Esophagus muscularis mucosa (tissue), 4 donors: ENCODE data around the gene IL17C. TPM values are rescaled to one million over a fixed set of nuclear protein-coding genes. Genes with fewer than 3 reads are reported as not detected.

Experiments
- DNase-seq: peaks from one replicate; pipeline ENCODE4 v3.0.0-alpha.2; 2017; ENCODE audit errors: extremely low spot score
- H3K27ac ChIP-seq, 4 donors: fragments of 200-600 bp; sonication (generic); replicated peaks in 1 of 4; 1 replicate in 3 of 4; 2 replicates in 1 of 4; pipeline ENCODE4 v1.5.1; 2016 to 2019; ENCODE audit warnings: mild to moderate bottlenecking in 1 of 4
- H3K27me3 ChIP-seq, 4 donors: fragments of 200-600 bp; sonication (generic); one replicate each; pipeline versions ENCODE4 v1.5.1 to v1.6.0; 2016 to 2019
- H3K36me3 ChIP-seq, 4 donors: fragments of 200-600 bp; sonication (generic); one replicate each; pipeline ENCODE4 v1.5.1; 2016 to 2019
- H3K4me1 ChIP-seq, 4 donors: fragments of 200-600 bp; sonication (generic); one replicate each; pipeline ENCODE4 v1.5.1; 2016 to 2019
- H3K4me3 ChIP-seq, 4 donors: fragments of 200-600 bp; sonication (generic); 1 replicate in 2 of 4; 2 replicates in 2 of 4; pipeline ENCODE4 v1.5.1; 2016 to 2019; ENCODE audit warnings: mild to moderate bottlenecking in 4 of 4, moderate library complexity in 1 of 4
- H3K9me3 ChIP-seq, 4 donors: fragments of 200-600 bp; sonication (generic); 1 replicate in 3 of 4; 2 replicates in 1 of 4; pipeline ENCODE4 v1.5.1; 2016 to 2019
- EP300 ChIP-seq: sonication (generic); formaldehyde crosslinking; IDR thresholded peaks from one replicate; pipeline ENCODE4 v1.6.1; 2017; ENCODE audit warnings: antibody characterized with exemption
- POLR2A ChIP-seq: fragments of 450-650 bp; IDR thresholded peaks from one replicate; pipeline ENCODE4 v1.6.1; 2017; ENCODE audit warnings: antibody characterized with exemption, moderate library complexity, mild to moderate bottlenecking, low read depth
- POLR2AphosphoS5 ChIP-seq, 2 donors: sonication (generic); formaldehyde crosslinking; IDR thresholded peaks; one replicate each; pipeline ENCODE4 v1.6.1; 2017; ENCODE audit warnings: antibody characterized with exemption in 2 of 2
- WGBS: methylation state at CpG from one replicate; pipeline ENCODE4 v1.1.5; 2018; 5-methylcytosine and 5-hydroxymethylcytosine counted together
- intact Hi-C: fragments of 100-400 bp; cut with DNase I; formaldehyde crosslinking; loops from one replicate; pipeline ENCODE4 v1.15.1; 2023
- total RNA-seq, 4 donors: library from RNA; depleted of rRNA; stranded (reverse); fragments of >200 nt; gene quantifications; one replicate each; pipeline versions ENCODE4 v1.1.0 to v1.2.1, GENCODE V29; 2016
- TF ChIP-seq, protein P1 (sequence below), 3 experiments: fragments of 200-600 bp in 2 of 3; fragments of 450-650 bp in 1 of 3; sonication (generic) in 2 of 3; IDR thresholded peaks; one replicate each; pipeline ENCODE4 v1.5.1; 2017 to 2019; ENCODE audit warnings: antibody characterized with exemption in 3 of 3, mild to moderate bottlenecking in 2 of 3, moderate library complexity in 1 of 3

The IL17C gene
- total RNA-seq, 4 donors from 2014 or later = not detected

DNA sequence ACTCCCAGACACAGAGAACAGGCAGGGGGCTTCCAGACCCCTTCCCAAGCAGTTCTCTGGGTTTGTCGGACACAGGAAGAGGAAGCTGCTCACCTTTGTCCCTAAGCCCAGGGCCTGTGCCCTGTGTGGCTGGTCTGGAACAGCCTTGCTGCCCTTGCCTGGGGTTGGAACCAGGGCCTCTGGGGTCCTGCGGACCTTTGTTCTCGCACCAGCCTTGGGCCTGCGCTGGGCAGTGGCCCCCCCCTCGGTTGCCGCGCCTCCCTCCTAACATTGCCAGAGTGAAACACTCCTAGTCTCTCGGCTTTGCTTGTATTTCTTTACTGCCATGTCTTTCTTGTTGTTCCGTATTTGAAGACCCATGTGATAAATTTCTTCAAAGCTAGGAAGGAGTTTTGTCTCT lies 8.5 kb upstream of the IL17C start:
- peaks cover 73 to 89% (median 78%) of the 10 kb centered on the region in 4 donors for H3K36me3 ChIP-seq
- no peak overlapping the region for H3K27ac ChIP-seq
- 88% methylated on average over 8 of the region's 9 CpGs for WGBS
- no peaks in the 10 kb centered on the region for H3K9me3 ChIP-seq
- TF ChIP-seq EP300 = no peak
- no peak for TF ChIP-seq POLR2A
- no peak for TF ChIP-seq POLR2AphosphoS5 (IDR thresholded peaks at IDR 0.05)
- TF ChIP-seq, protein P1, sequence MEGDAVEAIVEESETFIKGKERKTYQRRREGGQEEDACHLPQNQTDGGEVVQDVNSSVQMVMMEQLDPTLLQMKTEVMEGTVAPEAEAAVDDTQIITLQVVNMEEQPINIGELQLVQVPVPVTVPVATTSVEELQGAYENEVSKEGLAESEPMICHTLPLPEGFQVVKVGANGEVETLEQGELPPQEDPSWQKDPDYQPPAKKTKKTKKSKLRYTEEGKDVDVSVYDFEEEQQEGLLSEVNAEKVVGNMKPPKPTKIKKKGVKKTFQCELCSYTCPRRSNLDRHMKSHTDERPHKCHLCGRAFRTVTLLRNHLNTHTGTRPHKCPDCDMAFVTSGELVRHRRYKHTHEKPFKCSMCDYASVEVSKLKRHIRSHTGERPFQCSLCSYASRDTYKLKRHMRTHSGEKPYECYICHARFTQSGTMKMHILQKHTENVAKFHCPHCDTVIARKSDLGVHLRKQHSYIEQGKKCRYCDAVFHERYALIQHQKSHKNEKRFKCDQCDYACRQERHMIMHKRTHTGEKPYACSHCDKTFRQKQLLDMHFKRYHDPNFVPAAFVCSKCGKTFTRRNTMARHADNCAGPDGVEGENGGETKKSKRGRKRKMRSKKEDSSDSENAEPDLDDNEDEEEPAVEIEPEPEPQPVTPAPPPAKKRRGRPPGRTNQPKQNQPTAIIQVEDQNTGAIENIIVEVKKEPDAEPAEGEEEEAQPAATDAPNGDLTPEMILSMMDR (IDR thresholded peaks at IDR 0.05) = no peak
- H3K4me3 ChIP-seq = no peak overlapping the region
- peaks cover 0 to 18% (median 0%) of the 10 kb centered on the region in 4 donors for H3K27me3 ChIP-seq
- intact Hi-C loops = no loop called here
- peaks cover 13 to 20% (median 16%) of the 10 kb centered on the region in 4 donors for H3K4me1 ChIP-seq
- no peak for DNase-seq

DNA sequence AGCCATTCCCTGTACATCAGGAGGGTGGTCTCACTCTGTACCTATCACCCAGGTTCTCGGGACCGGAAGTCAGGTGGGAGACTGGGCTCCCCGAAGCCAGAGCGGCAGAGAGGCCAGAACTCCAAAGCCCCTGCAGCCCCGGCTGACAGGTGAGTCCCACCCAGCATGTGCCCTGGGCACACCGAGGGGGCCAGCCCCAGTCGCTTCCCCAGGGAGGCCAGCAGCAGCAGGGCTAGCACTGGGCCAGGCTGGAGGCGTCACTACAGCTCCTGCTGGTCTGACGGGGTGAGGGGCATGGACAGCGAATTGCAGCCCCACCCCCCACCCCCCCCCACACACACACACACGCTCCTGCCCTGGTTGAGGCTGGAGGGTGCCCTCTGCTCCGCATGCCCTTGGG lies 7.9 kb upstream of the IL17C start:
- Histone ChIP-seq H3K4me3 (no peak overlapping the region), H3K4me1 (peaks cover 17 to 23% (median 20%) of the 10 kb centered on the region in 4 donors), H3K27ac (no peak overlapping the region), H3K36me3 (peaks cover 67 to 83% (median 72%) of the 10 kb centered on the region in 4 donors), H3K9me3 (no peaks in the 10 kb centered on the region), H3K27me3 (peaks cover 0 to 24% (median 0%) of the 10 kb centered on the region in 4 donors)
- intact Hi-C loops = no loop called here
- 80% methylated on average over 2 of the region's 12 CpGs for WGBS
- DNase-seq = no peak
- TF ChIP-seq POLR2AphosphoS5 (IDR thresholded peaks at IDR 0.05) = no peak
- no peak for TF ChIP-seq POLR2A
- TF ChIP-seq EP300 = no peak
- TF ChIP-seq, protein P1 (IDR thresholded peaks at IDR 0.05) = no peak

DNA sequence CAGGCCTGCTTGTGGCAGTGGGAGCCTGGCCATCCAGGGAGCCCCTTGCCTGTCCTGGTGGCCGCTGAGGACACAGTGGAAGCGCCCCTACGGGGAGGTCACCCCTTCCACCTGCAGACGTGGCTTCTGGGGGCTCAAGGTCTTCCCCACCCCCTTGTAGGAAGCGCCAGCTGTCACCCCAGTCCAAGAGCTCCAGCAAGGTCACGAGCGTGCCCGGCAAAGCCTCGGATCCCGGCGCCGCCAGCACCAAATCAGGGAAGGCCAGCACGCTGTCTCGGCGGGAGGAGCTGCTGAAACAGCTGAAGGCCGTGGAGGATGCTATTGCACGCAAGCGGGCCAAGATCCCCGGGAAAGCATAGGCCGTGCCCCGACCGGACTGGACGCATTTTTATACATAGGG lies 7.4 kb upstream of the IL17C start:
- WGBS = 96% methylated on average over 21 of the region's 23 CpGs
- DNase-seq = no peak
- no peak overlapping the region for H3K4me3 ChIP-seq
- TF ChIP-seq, protein P1 (IDR thresholded peaks at IDR 0.05) = no peak
- TF ChIP-seq EP300 = no peak
- TF ChIP-seq POLR2AphosphoS5 (IDR thresholded peaks at IDR 0.05) = no peak
- no peak for TF ChIP-seq POLR2A
- peaks cover 63 to 78% (median 67%) of the 10 kb centered on the region in 4 donors for H3K36me3 ChIP-seq
- peaks cover 0 to 29% (median 0%) of the 10 kb centered on the region in 4 donors for H3K27me3 ChIP-seq
- no peaks in the 10 kb centered on the region for H3K9me3 ChIP-seq
- H3K4me1 ChIP-seq = peaks cover 17 to 23% (median 20%) of the 10 kb centered on the region in 4 donors
- intact Hi-C loops = no loop called here
- no peak overlapping the region for H3K27ac ChIP-seq

DNA sequence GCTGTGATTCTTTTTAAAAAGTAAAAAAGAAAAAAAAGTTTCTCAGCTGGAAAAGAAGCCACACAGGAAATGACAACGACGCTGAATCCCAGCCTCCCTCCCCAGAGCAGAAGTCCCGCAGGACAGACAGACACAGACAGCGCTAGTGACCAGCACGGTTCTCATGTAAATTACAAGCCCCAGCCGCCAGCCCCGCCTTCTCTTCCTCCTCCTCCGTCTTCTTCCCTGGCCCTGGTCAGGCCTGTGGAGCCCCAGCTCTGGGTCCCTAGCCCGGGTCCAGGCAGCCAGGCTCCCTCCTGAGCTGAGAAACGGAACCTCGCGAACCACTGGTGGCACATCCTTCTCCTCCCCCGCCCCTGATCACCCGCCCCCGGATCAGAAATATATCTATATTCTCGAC lies 7.0 kb upstream of the IL17C start:
- no peaks in the 10 kb centered on the region for H3K9me3 ChIP-seq
- H3K27me3 ChIP-seq = peaks cover 0 to 34% (median 0%) of the 10 kb centered on the region in 4 donors
- 83% methylated on average over 16 of the region's 16 CpGs for WGBS
- peaks cover 59 to 73% (median 64%) of the 10 kb centered on the region in 4 donors for H3K36me3 ChIP-seq
- TF ChIP-seq EP300 = no peak
- TF ChIP-seq, protein P1 (IDR thresholded peaks at IDR 0.05) = no peak
- no peak for TF ChIP-seq POLR2AphosphoS5 (IDR thresholded peaks at IDR 0.05)
- TF ChIP-seq POLR2A = no peak
- intact Hi-C loops = no loop called here
- H3K4me1 ChIP-seq = peaks cover 17 to 23% (median 20%) of the 10 kb centered on the region in 4 donors
- no peak overlapping the region for H3K27ac ChIP-seq
- H3K4me3 ChIP-seq = no peak overlapping the region
- no peak for DNase-seq
